GM18502 (cell line): ENCODE data around the gene CAPN5.

Source experiments
- ATAC-seq: cut with Tn5 transposase; IDR thresholded peaks from one replicate; pipeline ENCODE4 v1.9.1; 2021; ENCODE audit warnings: mild to moderate bottlenecking; ENCODE audit not compliant: unreplicated experiment, poor library complexity

Gene CAPN5

GRCh38 chr11:77113382-77114088 lies 46.8 kb downstream of the CAPN5 start:
- no peak for ATAC-seq

GRCh38 chr11:77114089-77114463 lies 47.3 kb downstream of the CAPN5 start:
- ATAC-seq, result no peak

- ATAC-seq, result no peak
Observed at GRCh38 chr11:77115181-77115611, 48.4 kb downstream of the CAPN5 start.

GRCh38 chr11:77115956-77116355 lies 49.2 kb downstream of the CAPN5 start:
- ATAC-seq, result no peak

GRCh38 chr11:77117492-77117891 lies 50.7 kb downstream of the CAPN5 start:
- no peak for ATAC-seq

- ATAC-seq, result no peak
Observed at GRCh38 chr11:77118086-77118485, 51.3 kb downstream of the CAPN5 start.

GRCh38 chr11:77118971-77119370 lies 52.2 kb downstream of the CAPN5 start:
- ATAC-seq, result no peak

GRCh38 chr11:77119531-77119936 lies 52.8 kb downstream of the CAPN5 start:
- no peak for ATAC-seq

- no peak for ATAC-seq
Observed at GRCh38 chr11:77120571-77120970, 53.8 kb downstream of the CAPN5 start.

- no peak for ATAC-seq
Observed at GRCh38 chr11:77121096-77121640, 54.4 kb downstream of the CAPN5 start.

- no peak for ATAC-seq
Observed at GRCh38 chr11:77121876-77122575, 55.3 kb downstream of the CAPN5 start.

GRCh38 chr11:77122576-77123212 lies 55.9 kb downstream of the CAPN5 start:
- ATAC-seq, result no peak

- no peak for ATAC-seq
Observed at GRCh38 chr11:77123591-77123990, 56.8 kb downstream of the CAPN5 start.

- no peak for ATAC-seq
Observed at GRCh38 chr11:77124041-77124440, 57.3 kb downstream of the CAPN5 start.

- no peak for ATAC-seq
Observed at GRCh38 chr11:77124488-77124887, 57.7 kb downstream of the CAPN5 start.

- ATAC-seq, result no peak
Observed at GRCh38 chr11:77125191-77125590, 58.4 kb downstream of the CAPN5 start.

GRCh38 chr11:77125695-77126094 lies 58.9 kb downstream of the CAPN5 start:
- no peak for ATAC-seq

- no peak for ATAC-seq
Observed at GRCh38 chr11:77126156-77126775, 59.5 kb downstream of the CAPN5 start.

GRCh38 chr11:77126861-77127234 lies 60.1 kb downstream of the CAPN5 start:
- no peak for ATAC-seq

GRCh38 chr11:77127235-77127911 lies 60.6 kb downstream of the CAPN5 start:
- no peak for ATAC-seq
